ENCODE data around the gene NINJ2.

DNA sequence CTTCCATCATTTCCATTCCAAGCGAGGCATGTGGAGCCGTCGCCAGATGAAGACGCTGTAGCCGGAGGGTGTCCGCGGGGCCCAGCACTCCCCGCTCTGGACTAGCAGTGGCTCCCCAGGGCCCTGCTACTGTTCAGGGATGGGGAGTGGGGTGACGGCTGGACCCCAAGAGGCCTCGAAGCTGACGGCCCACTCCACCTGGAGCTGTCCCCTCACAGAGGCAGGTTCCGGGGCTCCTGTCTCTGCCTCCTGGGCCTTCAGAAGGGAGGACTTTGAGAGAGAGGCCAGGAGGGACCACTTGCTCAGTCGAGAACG lies 101.9 kb downstream of the NINJ2 start:
- TF ChIP-seq CTCF (IDR thresholded peaks at IDR 0.05; ENCODE audit: low read depth, low read length), result no peak
- TF ChIP-seq POLR2A (IDR thresholded peaks at IDR 0.05; ENCODE audit: extremely low read depth, insufficient read length), result no peak
- no peak for TF ChIP-seq MYC (IDR thresholded peaks at IDR 0.05; ENCODE audit: low read depth, low read length)
- TF ChIP-seq, protein P1, sequence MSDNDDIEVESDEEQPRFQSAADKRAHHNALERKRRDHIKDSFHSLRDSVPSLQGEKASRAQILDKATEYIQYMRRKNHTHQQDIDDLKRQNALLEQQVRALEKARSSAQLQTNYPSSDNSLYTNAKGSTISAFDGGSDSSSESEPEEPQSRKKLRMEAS (IDR thresholded peaks at IDR 0.05; ENCODE audit: low read depth, low read length), result no peak
